NCI-H446 (cell line): ENCODE measurements around the gene TRAPPC2B.

Experiments used
- DNase-seq, 2 experiments: peaks; one replicate each; lab custom pipeline; 2025; lab: John Stamatoyannopoulos, UW

The TRAPPC2B gene

GRCh38 chr19:57362997-57363687, at the start of gene TRAPPC2B, which contains the start of gene ZNF547:
Gene TRAPPC2B, plus strand, starts transcription at chr19:57363551. Its CDS starts 1,283 bp downstream, at chr19:57364834.
Gene ZNF547, plus strand, starts transcription at chr19:57363551. Its CDS starts 5,005 bp downstream, at chr19:57368556.
- peak; percentile 97 to 99 for DNase-seq

DNA sequence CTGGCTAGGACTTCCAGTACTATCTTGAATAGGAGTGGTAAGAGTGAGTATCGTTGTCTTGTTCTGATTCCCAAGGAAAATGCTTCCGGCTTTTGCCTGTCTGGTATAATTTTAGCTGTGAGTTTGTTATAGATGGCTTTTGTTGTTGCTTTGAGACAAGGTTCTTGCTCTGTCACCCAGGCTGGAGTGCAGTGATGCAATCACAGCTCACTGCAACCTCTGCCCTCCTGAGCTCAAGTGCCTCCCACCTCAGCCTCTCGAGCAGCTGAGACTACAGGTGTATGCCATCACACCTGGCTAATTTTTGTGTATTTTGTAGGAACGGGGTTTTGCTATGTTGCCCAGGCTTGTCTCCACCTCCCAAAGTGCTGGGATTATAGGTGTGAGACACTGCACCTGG, 49.2 kb upstream of the TRAPPC2B start:
- no peak for DNase-seq

- DNase-seq: no peak
Measured at GRCh38 chr19:57317503-57317902, 45.8 kb upstream of the TRAPPC2B start.

- no peak for DNase-seq
Measured at GRCh38 chr19:57319869-57320179, 43.5 kb upstream of the TRAPPC2B start.

GRCh38 chr19:57320180-57321084, 42.9 kb upstream of the TRAPPC2B start, which contains the start of gene ZNF543:
Gene ZNF543, plus strand, starts transcription at chr19:57320472. Its CDS starts 382 bp downstream, at chr19:57320854.
- peak; percentile 93 to 97 for DNase-seq

GRCh38 chr19:57321116-57321515, 42.2 kb upstream of the TRAPPC2B start:
- DNase-seq: no peak

DNA sequence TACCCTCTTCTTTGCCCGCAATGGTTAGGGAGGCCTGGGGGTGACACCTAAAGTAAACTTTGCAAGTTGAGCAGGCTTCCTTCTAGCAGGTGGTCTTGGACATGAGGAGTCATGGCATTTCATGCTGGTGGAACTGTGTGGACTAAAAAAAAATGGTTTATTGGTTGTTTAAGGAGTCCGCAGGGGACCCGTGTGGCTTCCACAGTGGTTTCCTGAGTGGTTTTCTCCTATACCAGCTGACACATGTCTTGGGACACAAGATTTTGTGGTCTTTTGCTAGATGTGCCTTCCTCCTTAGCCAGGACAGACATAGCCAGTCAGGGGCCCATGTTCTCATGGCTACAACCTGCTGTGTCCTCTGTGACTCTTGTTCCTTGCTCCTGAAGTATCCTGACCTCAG, 41.6 kb upstream of the TRAPPC2B start:
- DNase-seq: no peak

- no peak for DNase-seq
Measured at GRCh38 chr19:57324992-57325391, 38.4 kb upstream of the TRAPPC2B start.

GRCh38 chr19:57327993-57328392, 35.4 kb upstream of the TRAPPC2B start:
- DNase-seq: no peak

GRCh38 chr19:57334191-57334590, 29.2 kb upstream of the TRAPPC2B start:
- no peak for DNase-seq

- no peak for DNase-seq
Measured at GRCh38 chr19:57338877-57339276, 24.5 kb upstream of the TRAPPC2B start.

DNA sequence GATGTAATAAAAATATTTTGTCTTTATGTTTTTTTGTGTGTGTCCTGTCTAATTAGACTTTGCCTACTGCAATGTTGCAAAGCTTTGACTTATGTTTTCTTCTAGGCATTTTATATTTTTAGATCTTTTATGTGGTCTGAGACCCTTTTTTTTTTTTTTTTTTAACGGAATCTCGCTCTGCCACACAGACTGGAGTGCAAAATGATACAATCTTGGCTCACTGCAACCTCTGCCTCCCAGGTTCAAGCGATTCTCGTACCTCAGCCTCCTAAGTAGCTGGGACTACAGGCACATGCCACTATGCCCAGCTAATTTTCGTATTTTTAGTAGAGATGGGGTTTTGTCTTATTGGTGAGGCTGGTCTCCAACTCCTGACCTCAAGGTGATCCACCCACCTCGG, 20.8 kb upstream of the TRAPPC2B start:
- no peak for DNase-seq

DNA sequence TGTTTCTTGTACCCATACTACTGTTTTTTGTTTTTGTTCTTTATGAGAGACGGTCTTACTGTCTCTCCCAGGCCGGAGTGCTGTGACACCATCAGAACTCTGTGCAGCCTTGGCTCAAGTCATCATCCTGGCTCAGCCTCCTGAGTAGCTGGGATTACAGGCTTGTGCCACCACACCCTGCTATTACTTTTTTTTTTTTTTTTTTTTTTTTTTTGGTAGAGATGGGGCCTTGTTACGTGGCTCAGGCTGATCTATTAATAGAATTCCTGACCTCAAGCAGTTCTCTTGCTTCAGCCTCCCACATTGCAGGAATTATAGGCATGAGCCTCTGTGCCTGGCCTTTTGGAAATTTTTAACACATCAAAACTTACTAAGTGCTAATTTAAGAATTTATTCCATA, 15.2 kb upstream of the TRAPPC2B start:
- no peak for DNase-seq

DNA sequence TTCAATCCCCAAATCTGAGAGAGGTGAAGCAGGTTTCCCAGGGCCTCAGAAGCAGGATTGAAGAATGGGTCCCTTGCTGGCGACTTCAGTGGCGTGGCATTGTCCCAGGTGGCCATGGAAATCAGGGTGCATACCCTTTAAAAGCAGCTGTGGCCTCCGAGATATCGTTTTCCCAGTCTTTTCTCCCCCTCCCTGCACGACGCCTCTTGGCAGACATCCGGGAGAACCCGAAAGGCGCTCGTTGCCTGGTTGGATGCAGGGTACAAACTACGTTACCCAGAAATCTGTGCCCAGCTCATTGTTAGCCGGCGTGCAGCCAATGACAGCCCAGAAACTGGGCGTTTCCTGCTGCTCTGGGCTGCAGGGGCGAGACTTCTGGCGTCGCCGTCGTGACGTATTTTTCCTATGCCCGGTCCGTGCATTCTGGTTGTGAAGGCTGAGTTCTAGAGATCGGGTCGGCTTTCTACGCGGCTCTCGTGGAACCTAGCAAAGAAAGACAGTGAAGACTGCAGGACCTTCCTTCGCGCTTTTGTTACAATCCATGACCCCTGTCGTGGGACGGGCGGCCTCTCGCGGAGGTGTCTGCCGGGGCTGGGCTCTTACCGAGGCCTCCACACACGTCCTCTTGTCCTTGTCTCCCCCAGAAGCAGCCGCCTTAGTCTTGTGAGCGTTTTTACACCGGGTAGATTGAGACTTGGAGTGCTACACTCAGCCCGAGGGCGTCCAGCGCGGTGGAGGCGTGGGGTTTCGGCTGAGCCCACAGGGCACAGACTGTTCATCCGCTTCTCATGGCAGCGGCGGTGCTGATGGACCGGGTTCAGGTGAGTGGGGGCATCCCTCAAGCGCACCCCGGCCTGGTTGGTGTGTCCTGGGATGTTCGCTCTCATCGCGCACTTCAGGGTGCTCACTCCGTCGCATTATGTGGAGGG, 12.2 kb upstream of the TRAPPC2B start, which contains the start of gene ZNF304:
TSS of gene ZNF304 (plus strand) at position 395 of the 929 bp plus-strand sequence. CDS start at position 789, 394 bp downstream.
- DNase-seq: peak; percentile 89 to 94

DNA sequence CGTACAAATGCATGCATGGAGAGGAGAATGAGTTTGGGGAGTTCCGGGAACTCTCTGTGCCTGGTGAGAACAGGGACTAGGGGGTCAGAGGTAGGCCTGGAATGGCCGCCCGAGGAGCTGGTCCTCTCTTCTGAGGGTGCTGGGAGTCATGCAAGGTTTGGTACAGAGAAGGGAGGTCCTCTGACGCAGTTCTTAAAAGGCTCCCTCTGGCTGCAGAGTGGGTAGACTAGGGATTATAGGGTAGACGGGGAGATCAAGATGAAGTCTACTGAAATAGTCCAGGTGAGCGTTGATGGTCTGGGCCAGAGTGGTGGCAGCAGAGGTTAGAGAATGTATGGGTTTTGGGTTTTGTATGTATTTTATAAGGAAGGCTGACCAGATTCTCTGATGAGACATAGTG, 11.5 kb upstream of the TRAPPC2B start:
- no peak for DNase-seq

DNA sequence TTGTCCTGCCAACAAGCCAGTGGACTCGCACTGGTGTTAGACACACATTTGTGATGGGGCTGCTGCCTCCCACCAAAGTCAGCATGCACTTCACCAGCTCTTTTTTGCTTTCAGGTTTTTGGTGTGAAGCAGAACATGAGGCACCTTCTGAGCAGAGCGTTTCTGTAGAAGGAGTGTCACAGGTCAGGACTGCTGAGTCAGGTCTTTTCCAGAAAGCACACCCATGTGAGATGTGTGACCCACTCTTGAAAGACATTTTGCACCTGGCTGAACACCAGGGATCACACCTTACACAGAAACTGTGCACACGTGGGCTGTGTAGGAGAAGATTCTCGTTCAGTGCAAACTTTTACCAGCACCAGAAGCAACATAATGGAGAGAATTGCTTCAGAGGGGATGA, 7.4 kb upstream of the TRAPPC2B start:
- no peak for DNase-seq

DNA sequence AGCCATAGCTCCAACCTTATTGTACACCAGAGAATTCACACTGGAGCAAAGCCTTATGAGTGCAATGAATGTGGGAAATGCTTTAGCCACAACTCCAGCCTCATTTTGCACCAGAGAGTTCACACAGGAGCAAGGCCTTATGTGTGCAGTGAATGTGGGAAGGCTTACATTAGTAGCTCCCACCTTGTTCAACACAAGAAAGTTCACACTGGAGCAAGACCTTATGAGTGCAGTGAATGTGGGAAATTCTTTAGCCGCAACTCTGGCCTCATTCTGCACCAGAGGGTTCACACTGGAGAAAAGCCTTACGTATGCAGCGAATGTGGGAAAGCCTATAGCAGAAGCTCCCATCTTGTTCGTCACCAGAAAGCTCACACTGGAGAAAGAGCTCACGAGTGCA, 5.9 kb upstream of the TRAPPC2B start:
- no peak for DNase-seq

GRCh38 chr19:57359300-57359699, 4.1 kb upstream of the TRAPPC2B start:
- no peak for DNase-seq

- DNase-seq: no peak
Measured at GRCh38 chr19:57362419-57362818, 932 bp upstream of the TRAPPC2B start.

DNA sequence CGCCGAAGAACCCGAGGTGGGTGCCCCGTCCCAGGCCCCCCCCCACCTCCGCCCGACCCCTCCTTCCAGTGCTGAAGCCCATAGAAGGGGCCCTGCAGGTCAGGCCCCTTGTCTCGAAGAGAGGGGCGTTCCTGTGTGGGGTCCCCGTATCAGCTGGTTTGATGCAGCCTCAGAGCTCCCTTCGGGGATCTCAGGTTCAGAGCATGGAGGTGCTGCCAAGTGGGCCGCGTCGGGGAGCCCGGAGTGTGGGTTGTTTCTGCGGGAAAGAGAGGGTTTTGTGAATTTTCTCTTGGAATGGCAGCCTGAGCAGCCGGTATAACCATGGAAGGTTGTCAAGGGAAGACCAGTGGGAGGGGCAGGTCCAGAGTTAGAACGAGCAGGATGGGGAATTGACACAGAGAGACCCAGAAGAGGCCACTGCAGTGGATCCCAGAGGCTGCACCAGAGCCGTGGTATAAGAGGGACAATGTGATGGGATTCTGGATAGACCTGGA, 384 bp downstream of the TRAPPC2B start:
- no peak for DNase-seq

GRCh38 chr19:57366776-57367175, 3.4 kb downstream of the TRAPPC2B start:
- no peak for DNase-seq

GRCh38 chr19:57374179-57374578, 10.8 kb downstream of the TRAPPC2B start:
- DNase-seq: no peak
